NCI-H510A (cell line): ENCODE results near the gene COL28A1.

Experiments used
- DNase-seq: peaks from one replicate; lab custom pipeline; 2025; lab: John Stamatoyannopoulos, UW

Gene COL28A1

DNA sequence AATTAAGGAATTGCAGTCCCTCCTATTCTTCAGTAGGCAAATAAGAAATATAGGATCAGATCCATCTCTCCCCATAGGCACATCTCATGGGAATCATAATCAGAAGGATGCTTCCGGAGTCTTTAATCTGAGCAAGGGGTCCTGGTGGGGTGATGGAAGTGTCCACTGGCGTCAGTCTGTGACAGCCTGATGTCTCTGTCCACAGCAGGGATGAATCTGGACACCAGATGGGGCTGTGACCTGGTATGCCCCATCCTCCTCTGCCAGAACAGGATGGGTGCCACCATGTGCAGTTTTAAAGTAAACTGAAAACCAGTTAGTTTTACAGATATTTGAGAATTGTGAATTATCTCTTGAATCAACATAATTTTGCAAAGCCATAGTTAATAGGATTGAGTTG is 204.7 kb downstream of the COL28A1 start:
- no peak for DNase-seq

DNA sequence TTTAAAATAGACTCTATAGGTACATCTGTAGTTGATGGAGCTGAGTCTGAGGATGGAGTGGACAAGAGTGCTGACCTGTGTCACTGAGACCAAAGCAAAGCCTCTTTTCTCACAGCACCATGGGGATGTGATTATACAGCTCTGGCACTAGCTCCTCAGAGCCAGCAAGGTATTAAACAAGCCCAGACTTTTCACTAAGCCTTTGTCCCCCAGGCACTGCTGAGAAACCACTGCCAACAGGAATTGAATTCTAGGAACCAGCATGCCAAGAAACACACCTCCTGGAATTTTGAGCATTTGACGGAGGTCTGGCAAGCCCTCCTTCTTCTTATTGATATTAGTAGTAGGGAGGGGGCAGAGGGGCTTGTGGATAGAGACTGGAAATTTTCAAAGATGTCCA is 206.3 kb downstream of the COL28A1 start:
- no peak for DNase-seq

DNA sequence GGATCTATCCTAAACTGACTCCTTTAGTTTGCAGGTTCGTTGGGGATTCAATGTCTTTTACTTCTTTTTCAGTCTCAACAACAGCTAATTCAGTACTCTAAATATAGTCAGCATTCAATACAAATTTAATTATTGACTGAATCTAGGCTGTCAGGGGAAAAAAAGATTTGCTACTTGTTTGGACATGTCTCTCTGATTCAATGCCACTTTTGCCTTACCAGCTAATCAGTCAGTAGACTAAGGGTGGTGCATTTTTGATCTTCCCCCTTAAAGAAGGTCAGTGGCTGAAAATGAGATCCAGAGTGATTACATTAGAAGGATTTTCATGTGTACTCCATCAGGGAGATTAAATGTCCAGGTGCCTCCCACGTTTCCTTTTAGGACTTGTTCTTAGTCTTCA is 208.2 kb downstream of the COL28A1 start:
- no peak for DNase-seq

DNA sequence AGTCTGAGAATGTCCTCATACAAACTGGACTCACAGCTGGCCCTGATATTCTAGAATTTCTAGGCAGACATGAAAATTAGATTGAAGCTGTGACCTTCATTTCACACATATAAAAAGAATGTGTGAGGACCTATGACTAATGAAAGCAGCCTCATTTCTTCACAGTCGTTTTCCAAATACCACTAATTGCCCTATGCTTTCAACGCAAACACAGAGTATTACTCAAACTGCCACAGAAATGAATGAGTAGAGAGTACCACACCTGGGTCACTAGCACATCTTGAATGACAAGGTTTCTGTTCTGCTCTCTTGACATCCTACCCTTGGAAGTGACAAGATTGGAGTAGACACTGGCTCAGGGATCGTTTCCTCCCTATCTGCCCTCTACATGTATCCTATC is 211.0 kb downstream of the COL28A1 start:
- no peak for DNase-seq

DNA sequence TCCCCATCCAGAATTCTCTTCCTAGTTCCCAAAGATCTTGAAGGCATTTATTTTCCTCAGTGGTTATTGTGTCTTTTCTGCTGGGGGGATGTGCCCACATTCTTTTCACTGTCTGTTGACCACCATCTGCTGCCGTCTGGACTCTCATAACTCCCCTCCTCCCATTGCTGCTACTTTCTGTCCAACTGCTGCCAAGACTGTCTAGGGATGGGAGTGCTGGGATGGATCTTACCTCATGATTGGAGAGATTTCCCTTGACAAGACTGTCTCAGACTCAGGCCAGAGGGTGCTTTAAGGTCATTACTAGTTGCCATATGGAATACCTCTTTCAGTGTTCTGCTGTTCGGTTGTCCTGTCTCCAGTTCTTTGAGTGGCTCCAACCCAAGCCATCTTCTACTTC is 211.8 kb downstream of the COL28A1 start:
- DNase-seq = no peak

DNA sequence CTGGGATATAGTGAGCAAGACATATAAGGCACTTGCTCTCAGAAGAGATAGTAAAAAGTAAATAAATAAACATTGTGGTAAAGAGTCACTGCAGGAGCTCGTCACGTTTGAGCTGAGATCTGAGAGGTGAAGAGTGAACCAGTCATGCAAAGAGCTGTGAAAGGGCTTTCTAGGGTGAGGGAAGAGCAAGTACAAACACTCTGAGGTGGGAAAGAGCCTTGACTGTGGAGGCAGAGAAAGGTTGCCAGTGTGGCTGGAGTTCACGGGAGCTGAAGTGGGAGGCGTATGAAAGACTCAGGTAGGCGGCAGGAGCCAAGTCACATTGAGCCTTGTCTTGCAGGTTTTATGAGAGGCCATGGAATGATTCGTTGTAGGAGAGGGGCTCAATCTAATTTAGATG is 212.3 kb downstream of the COL28A1 start:
- peak; percentile 84 for DNase-seq

DNA sequence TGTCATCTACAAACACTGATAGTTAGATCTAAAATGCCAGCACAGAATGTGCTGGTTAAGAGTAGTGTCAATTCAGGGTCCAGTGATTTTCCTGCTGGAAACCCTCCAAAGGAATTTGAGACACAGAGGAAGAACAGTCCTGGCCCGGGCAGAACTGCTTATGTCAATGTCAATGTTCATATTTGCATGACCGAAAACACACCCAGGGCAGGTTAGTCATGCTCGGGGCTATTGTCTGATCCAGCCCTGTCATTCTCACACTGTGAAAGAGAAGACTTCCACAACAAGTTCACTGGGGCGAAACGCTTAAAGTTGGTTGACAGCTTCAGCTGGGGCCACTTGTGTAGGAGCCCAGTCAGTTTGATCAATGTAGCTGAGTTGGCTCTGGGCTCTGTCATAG is 214.0 kb downstream of the COL28A1 start:
- peak; percentile 56 for DNase-seq

DNA sequence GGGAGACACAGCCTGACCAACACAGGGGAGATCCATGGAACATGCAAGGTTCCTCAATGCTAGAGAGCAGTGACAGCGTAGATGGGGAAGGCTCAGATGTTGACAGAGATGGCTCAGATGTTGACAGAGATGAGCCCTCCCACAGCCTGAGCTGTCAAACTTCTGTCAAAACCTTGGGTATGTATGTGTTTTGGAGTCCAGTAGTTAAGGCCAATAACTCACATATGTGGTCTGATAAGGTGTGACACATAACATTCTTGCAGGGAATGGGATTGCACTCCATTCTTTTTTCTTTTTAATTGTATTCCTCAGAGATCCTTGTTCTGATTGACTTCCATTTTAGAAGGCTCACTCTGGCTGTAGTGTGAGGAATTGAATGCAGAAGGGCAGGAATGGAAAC is 217.1 kb downstream of the COL28A1 start:
- no peak for DNase-seq

DNA sequence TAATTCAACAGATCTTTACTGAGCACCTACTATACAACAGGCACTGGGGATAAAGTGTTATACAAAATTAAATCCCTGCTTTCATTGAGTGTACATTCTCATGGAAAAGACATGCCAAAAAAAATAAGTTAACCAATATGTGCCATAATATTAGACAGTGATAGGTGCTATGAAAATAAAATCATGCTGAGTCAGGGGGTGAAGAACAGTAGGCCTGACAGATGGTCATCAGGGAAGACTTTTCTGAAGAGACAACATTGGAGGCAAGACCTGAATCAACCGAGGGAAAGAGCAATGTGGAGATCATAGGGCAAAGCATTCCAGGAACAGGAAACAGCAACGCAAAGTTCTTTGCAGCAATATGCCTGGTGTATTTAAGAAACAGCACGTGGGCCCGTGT is 217.8 kb downstream of the COL28A1 start:
- no peak for DNase-seq

DNA sequence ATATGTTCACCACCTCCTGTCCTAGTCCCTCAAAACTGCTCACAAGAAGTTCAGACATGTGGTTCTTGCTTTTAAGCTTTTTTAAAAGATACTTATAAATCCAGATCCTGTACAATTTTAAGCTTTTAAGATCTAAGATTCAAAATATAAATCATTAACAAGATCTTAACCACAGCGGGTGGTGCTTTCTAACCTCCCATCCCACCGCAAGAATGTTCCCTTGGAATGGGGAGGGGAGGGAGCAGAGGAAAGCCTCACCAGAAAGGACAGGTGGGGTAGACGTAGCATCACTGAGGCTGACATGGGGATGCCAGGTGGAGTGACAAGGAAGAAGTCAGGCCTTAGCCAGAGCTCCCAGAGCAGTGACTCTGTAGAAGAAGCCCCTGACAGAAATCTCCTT is 219.8 kb downstream of the COL28A1 start:
- no peak for DNase-seq

DNA sequence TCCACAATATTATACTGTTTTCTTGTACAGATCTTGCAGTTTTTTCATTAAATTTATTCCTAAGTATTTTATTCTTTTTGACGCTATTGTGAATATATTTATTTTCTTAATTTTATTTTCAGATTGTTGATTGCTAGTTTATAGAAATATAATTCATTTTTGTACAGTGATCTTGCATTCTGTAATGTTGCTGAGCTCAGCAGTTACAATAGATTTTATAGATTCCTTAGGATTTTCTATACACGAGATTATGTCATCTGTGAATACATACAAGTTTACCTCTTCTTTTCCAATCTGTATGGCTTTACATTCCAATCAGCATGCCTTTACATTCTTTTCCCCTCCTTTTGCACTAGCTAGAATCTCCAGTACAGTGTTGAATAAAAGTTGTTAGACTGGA is 223.3 kb downstream of the COL28A1 start:
- no peak for DNase-seq

DNA sequence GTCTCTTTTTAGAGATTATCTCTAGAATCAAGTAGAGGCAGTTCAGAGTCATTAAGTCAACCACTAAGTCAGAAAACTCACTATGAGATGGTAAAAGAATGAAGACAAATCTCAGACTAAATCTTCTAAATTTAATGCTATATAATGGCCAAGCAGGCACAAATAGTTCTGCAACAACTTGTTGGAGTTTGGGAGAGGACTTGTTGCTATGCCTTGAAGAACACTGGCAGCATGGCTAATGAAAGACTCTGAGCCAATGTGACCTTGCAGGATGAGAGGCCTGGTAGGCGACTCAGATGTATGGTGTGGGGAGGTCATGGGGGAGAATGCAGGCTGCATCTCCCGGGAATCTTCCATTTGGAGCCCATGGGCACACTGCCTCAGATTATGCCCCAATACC is 224.7 kb downstream of the COL28A1 start:
- no peak for DNase-seq

DNA sequence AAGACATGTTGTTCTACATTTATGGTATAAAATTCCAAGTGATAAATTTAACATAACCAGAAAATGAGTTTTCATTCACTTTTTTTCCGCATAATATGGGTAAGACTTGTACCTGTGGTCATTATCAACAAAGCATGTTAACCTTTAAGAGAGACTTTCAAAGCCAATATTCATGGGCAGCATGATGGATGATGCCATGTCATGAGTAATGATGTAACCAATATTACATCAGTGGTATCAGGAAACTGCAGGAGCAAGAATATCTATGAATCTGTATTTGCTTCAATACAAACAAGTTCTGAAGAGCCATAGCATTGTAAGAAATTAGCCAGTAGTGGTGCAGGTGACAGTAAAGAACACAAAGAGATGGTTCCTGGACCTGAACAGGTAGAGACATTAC is 226.5 kb downstream of the COL28A1 start:
- no peak for DNase-seq
